ENCODE data around the gene NFKB1.

Gene NFKB1

DNA sequence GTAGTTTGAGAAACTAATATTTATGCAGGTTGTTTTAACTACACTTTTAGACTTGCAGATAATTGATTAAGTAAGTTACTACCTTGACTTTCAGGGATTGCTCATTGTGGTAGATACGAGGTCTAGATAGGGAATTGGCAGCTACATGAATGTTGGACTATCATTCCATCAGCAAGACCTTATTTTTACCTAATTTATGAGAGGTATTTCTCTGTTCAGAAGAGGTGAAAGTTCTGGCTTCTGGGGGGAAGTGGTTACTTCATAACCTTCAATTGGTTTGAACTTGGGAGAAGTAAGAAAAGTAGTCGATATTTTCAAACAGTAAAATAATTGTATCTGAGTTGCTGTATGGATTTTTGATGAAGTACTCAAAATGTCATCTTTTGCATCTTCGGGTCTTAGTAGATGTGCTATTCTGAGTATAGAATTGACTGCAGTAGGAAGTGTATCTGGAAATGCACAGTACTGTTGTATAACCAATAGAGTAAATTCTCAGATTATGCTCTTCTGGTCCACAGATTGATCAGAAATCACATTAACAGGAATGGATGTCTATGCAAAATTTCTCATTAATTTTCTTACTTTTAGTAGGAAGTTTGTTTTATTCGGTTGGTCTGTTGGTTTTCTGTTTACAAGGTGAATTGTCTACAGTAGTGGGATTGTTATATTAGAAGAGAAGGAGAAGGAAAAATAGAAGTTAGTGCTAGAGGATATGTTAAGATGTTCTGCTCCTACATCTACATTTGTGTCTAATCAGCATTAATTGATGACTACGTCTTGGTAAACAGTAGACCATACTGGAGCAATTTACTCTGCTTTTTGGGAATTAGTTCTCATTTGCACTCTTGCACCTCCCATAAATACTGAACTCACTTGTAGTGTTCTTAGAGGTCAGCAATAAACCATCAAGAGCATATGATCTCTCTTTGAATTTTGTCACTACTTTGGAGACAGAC lies 3.0 kb downstream of the NFKB1 start:
- CTCF ChIA-PET, result no interaction called here
- TF ChIP-seq, protein P1, sequence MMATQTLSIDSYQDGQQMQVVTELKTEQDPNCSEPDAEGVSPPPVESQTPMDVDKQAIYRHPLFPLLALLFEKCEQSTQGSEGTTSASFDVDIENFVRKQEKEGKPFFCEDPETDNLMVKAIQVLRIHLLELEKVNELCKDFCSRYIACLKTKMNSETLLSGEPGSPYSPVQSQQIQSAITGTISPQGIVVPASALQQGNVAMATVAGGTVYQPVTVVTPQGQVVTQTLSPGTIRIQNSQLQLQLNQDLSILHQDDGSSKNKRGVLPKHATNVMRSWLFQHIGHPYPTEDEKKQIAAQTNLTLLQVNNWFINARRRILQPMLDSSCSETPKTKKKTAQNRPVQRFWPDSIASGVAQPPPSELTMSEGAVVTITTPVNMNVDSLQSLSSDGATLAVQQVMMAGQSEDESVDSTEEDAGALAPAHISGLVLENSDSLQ (IDR thresholded peaks at IDR 0.05), result 0 out of 2 replicates have a peak, but pooled peaks have one; percentile 20
- no peak for TF ChIP-seq SP1 (IDR thresholded peaks at IDR 0.05)
- DNase-seq (ENCODE audit: extremely low spot score), result no peak
- POLR2A ChIA-PET, result no interaction called here

GRCh38 chr4:102504941-102505340 lies 3.8 kb downstream of the NFKB1 start:
- CTCF ChIA-PET, result no interaction called here
- TF ChIP-seq FOXM1 (IDR thresholded peaks at IDR 0.05; ENCODE audit: borderline replicate concordance), result no peak
- TF ChIP-seq, protein P1 (IDR thresholded peaks at IDR 0.05), result no peak
- no peak for TF ChIP-seq ELF4 (IDR thresholded peaks at IDR 0.05)
- TF ChIP-seq FOXK2 (IDR thresholded peaks at IDR 0.05), result no peak
- TF ChIP-seq L3MBTL2 (conservative IDR thresholded peaks at IDR 0.05), result no peak
- no peak for TF ChIP-seq TARDBP (IDR thresholded peaks at IDR 0.05)
- POLR2A ChIA-PET, result interaction anchor here (0.7 kb wide), 1 partner anchor 571 kb away, joined by 3 read pairs; no protein-coding TSS in a partner anchor
- no peak for DNase-seq (ENCODE audit: extremely low spot score)

DNA sequence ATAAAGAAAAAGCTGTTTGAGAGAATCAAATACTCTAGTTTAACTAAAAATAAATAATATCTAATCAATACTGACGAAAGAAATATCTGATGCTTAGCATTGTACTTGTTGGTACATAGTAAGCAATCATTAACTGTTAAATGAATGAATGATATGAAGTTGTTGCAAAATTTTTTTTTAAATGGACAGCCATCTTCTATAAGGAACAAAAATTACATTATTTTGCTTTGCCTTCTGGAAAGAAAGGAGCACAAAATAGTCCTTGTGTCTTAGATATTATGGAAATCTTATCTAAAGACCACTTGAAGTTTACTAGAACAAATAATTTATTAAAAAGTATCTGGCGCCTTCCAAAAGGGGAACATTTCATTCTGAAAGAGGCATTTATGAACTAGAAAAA lies 4.5 kb downstream of the NFKB1 start:
- POLR2A ChIA-PET, result interaction anchor here (0.7 kb wide), 1 partner anchor 570 kb away, joined by 3 read pairs; no protein-coding TSS in a partner anchor

DNA sequence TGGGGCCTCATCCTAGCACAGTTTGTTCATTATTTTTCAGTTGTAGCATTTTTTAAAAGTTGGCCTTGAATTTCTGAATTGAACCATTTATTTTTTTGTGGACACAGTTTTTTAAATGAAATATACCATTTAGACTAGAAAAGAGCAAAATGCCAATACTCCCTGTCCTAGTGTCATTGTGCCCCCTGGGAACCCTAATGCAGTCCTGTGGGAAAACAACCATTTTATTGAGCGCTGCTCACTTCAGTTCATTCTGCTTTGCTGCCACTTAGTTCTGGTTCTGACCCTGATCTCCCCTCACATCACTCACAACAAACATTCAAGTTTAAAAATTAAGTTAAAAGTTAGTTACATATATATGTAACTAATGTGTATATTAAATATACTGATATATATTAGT lies 5.4 kb downstream of the NFKB1 start:
- POLR2A ChIA-PET, result no interaction called here
- TF ChIP-seq, protein P1 (IDR thresholded peaks at IDR 0.05), result no peak
- TF ChIP-seq ARNT (IDR thresholded peaks at IDR 0.05) (no peak), L3MBTL2 (conservative IDR thresholded peaks at IDR 0.05) (no peak), ZNF384 (IDR thresholded peaks at IDR 0.05) (no peak), CTBP1 (IDR thresholded peaks at IDR 0.05; ENCODE audit: borderline replicate concordance) (no peak), NFRKB (IDR thresholded peaks at IDR 0.05) (no peak), TARDBP (IDR thresholded peaks at IDR 0.05) (no peak), ELF4 (IDR thresholded peaks at IDR 0.05) (no peak), LEF1 (IDR thresholded peaks at IDR 0.05; ENCODE audit: borderline replicate concordance) (no peak), SUZ12 (IDR thresholded peaks at IDR 0.05) (no peak), HDGF (IDR thresholded peaks at IDR 0.05; ENCODE audit: borderline replicate concordance) (no peak), BHLHE40 (IDR thresholded peaks at IDR 0.05; ENCODE audit: borderline replicate concordance) (no peak), FOXA1 (IDR thresholded peaks at IDR 0.05) (no peak), FOXM1 (IDR thresholded peaks at IDR 0.05; ENCODE audit: borderline replicate concordance) (no peak), FOXK2 (IDR thresholded peaks at IDR 0.05) (no peak)
- CTCF ChIA-PET, result no interaction called here
- DNase-seq (ENCODE audit: extremely low spot score), result no peak

More for the DNA sequence above, 4.5 kb downstream of the NFKB1 start:
- CTCF ChIA-PET, result no interaction called here
- TF ChIP-seq NFRKB (IDR thresholded peaks at IDR 0.05) (no peak), LEF1 (IDR thresholded peaks at IDR 0.05; ENCODE audit: borderline replicate concordance) (no peak), BHLHE40 (IDR thresholded peaks at IDR 0.05; ENCODE audit: borderline replicate concordance) (no peak), SUZ12 (IDR thresholded peaks at IDR 0.05) (no peak), HDGF (IDR thresholded peaks at IDR 0.05; ENCODE audit: borderline replicate concordance) (no peak), ARNT (IDR thresholded peaks at IDR 0.05) (no peak), FOXK2 (IDR thresholded peaks at IDR 0.05) (no peak), L3MBTL2 (conservative IDR thresholded peaks at IDR 0.05) (no peak), SP1 (IDR thresholded peaks at IDR 0.05) (no peak), FOXA1 (IDR thresholded peaks at IDR 0.05) (no peak), CTBP1 (IDR thresholded peaks at IDR 0.05; ENCODE audit: borderline replicate concordance) (no peak), ELF4 (IDR thresholded peaks at IDR 0.05) (no peak)
- DNase-seq (ENCODE audit: extremely low spot score), result no peak

DNA sequence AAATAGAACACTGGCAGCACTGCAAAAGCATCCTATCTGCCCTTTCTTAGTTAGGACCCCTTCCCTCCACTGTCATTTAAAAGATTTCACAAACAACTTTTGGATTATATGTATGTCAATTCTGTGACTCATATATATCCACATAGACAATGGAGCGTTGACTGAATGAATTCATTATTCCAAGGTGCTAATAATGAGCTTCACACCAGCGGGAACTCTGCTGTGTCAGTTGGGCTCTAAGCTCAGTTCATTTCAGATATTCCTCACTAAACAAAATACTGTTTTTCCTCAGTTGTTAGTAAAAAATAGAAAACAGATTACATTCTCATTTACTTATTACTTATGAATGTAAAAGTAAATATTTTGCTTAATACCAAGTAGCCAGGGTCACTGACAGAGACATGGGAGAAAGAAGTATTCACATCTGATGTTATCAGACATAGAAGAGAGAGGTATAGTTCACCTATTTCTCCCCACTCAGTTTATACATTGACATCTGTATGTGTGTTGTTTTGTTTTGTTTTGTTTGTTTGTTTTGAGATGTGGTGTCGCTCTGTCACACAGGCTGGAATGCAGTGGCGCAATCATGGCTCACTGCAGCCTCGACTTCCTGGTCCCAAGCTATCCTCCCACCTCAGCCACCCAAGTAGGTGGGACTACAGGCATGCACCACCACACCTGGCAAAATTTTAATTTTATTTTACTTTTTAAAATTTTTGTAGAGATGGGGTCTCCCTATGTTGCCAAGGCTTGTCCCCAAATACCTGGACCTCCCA lies 10.9 kb downstream of the NFKB1 start:
- no peak for DNase-seq (ENCODE audit: extremely low spot score)
- TF ChIP-seq SUZ12 (IDR thresholded peaks at IDR 0.05), result no peak
- TF ChIP-seq, protein P1 (IDR thresholded peaks at IDR 0.05), result no peak
- CTCF ChIA-PET, result no interaction called here
- POLR2A ChIA-PET, result interaction anchor here (1.4 kb wide), 1 partner anchor 12 kb away, joined by 4 read pairs; no protein-coding TSS in a partner anchor
